Sigmoid colon (tissue), 4 donors: Measurements from ENCODE around the gene KCNJ15.

Experiments used
- CTCF ChIP-seq, 4 experiments: fragments of 450-650 bp in 3 of 4; fragments of 200-600 bp in 1 of 4; IDR thresholded peaks; one replicate each; pipeline ENCODE4 v1.5.1; 2016 to 2019; ENCODE audit warnings: antibody characterized with exemption in 4 of 4, mild to moderate bottlenecking in 3 of 4, moderate library complexity in 2 of 4
- POLR2A ChIP-seq, 2 donors: fragments of 450-650 bp; IDR thresholded peaks; one replicate each; pipeline ENCODE4 v1.6.1; 2016; ENCODE audit warnings: antibody characterized with exemption in 2 of 2, mild to moderate bottlenecking in 2 of 2, moderate library complexity in 2 of 2
- POLR2AphosphoS5 ChIP-seq, 4 donors: sonication (generic); formaldehyde crosslinking; IDR thresholded peaks; one replicate each; pipeline ENCODE4 v1.6.1; 2017; ENCODE audit warnings: antibody characterized with exemption in 4 of 4

- TF ChIP-seq POLR2AphosphoS5 (IDR thresholded peaks at IDR 0.05) (no peak), POLR2A (IDR thresholded peaks at IDR 0.05) (no peak), CTCF (IDR thresholded peaks at IDR 0.05) (no peak)
Observed at GRCh38 chr21:38240129-38240528, 16.7 kb upstream of the KCNJ15 start.
